ENCODE results near the gene ST6GALNAC6.

DNA sequence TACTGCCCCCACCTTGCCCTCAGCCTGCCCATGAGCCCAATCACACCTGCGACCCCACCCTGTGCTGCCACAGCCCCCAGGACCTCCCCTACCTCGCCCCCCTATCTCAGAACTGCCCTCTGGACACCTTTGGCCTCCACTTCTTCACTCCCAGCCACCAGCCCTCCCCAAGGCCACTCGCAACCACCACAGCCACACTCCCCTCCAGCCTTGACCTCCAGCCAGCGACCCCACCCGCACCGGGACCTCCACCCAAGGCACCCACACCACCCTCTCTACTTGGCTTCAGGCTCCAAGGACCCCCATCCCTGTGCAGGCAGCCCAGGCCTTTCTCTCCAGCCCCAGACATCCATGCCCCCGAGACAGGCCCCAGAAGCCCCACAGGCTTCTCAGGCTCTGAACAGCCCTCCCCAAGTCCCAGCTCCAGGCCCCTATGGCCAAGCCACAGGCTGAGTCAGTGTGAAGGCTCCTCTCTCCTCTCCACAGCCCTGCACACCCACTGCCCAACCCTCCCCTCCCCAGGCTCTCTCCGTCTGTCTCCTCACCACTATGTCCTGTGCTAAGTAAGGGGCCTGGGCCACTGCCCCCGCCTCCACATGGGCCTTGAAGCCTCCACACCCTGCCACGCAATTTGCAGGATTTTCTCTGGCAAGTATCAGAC lies 24.0 kb downstream of the ST6GALNAC6 start:
- TF ChIP-seq, protein P1, sequence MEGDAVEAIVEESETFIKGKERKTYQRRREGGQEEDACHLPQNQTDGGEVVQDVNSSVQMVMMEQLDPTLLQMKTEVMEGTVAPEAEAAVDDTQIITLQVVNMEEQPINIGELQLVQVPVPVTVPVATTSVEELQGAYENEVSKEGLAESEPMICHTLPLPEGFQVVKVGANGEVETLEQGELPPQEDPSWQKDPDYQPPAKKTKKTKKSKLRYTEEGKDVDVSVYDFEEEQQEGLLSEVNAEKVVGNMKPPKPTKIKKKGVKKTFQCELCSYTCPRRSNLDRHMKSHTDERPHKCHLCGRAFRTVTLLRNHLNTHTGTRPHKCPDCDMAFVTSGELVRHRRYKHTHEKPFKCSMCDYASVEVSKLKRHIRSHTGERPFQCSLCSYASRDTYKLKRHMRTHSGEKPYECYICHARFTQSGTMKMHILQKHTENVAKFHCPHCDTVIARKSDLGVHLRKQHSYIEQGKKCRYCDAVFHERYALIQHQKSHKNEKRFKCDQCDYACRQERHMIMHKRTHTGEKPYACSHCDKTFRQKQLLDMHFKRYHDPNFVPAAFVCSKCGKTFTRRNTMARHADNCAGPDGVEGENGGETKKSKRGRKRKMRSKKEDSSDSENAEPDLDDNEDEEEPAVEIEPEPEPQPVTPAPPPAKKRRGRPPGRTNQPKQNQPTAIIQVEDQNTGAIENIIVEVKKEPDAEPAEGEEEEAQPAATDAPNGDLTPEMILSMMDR (conservative IDR thresholded peaks at IDR 0.05 in 1 of 2, IDR thresholded peaks at IDR 0.05 in 1 of 2; ENCODE audit: extremely low read depth in 1 of 2, insufficient read depth in 1 of 2, low read depth in 1 of 2, low read length in 2 of 2) = no peak
- TF ChIP-seq EZH2 (IDR thresholded peaks at IDR 0.05; ENCODE audit: borderline replicate concordance, low read length) = no peak

All from mammary epithelial cell (primary cell).